IMR-90 (cell line): ENCODE measurements around the gene PLEKHA8. TPM values are rescaled to one million over a fixed set of nuclear protein-coding genes. Genes with fewer than 3 reads are reported as not detected.

Source experiments
- ATAC-seq: fragments of 200-7000 bp; cut with Tn5 transposase; 2 replicates; pipeline ENCODE4 v1.9.1; 2020; ENCODE audit warnings: low read depth, mild to moderate bottlenecking, moderate library complexity
- BruUV-seq: library from RNA; stranded (reverse); fragments of 400-500 nt; replicated peaks from 2 replicates; lab custom pipeline; 2021; lab: Mats Ljungman, UMichigan
- CTCF ChIA-PET: fragments of 300-600 bp; formaldehyde crosslinking; extraction: SDS; loops from one replicate; lab custom pipeline; 2021; ENCODE audit warnings: antibody characterized with exemption; lab: Yijun Ruan, JAX
- POLR2A ChIA-PET: fragments of 300-600 bp; sonication (Branson Sonifier 250); formaldehyde crosslinking; loops from one replicate; lab custom pipeline; 2022; ENCODE audit warnings: antibody characterized with exemption; ENCODE audit not compliant: unreplicated experiment; lab: Charles Lee
- DNase-seq: peaks from one replicate; pipeline ENCODE4 v3.0.0; 2013
- H2AFZ ChIP-seq: replicated peaks from 2 replicates; pipeline ENCODE3; 2013; ENCODE audit warnings: low read length, mild to moderate bottlenecking; ENCODE audit not compliant: poor library complexity
- H2AK5ac ChIP-seq: 2 replicates; pipeline ENCODE4 v1.6.1; 2013; ENCODE audit warnings: low read depth, low read length, inconsistent platforms
- H2AK9ac ChIP-seq: replicated peaks from 2 replicates; pipeline ENCODE3; 2013; ENCODE audit warnings: mild to moderate bottlenecking, low read depth, low read length, moderate library complexity; ENCODE audit not compliant: poor library complexity
- H2BK120ac ChIP-seq: 2 replicates; pipeline ENCODE4 v1.6.1; 2013; ENCODE audit warnings: low read depth, low read length, inconsistent platforms
- H2BK15ac ChIP-seq: 3 replicates; pipeline ENCODE4 v1.6.1; 2013; ENCODE audit warnings: low read depth, low read length, inconsistent platforms
- H2BK20ac ChIP-seq: 2 replicates; pipeline ENCODE4 v1.6.1; 2013; ENCODE audit warnings: low read depth, mild to moderate bottlenecking, inconsistent platforms, low read length, moderate library complexity
- H2BK5ac ChIP-seq: 2 replicates; pipeline ENCODE4 v1.6.1; 2013; ENCODE audit warnings: mild to moderate bottlenecking, low read depth, low read length, inconsistent platforms; ENCODE audit not compliant: poor library complexity, severe bottlenecking
- H3K14ac ChIP-seq: replicated peaks from 2 replicates; pipeline ENCODE4 v1.6.1; 2013; ENCODE audit warnings: low read depth, low read length, inconsistent platforms
- H3K18ac ChIP-seq: 2 replicates; pipeline ENCODE4 v1.6.1; 2013; ENCODE audit warnings: low read depth, low read length, control low read depth
- H3K23ac ChIP-seq: 2 replicates; pipeline ENCODE4 v1.6.1; 2013; ENCODE audit warnings: low read depth, low read length, inconsistent platforms
- H3K27ac ChIP-seq: 2 replicates; pipeline ENCODE4 v1.5.1; 2013; ENCODE audit warnings: mild to moderate bottlenecking, control low read depth, low read length; ENCODE audit not compliant: insufficient read depth
- H3K27me3 ChIP-seq: 2 replicates; pipeline ENCODE4 v1.6.1; 2013; ENCODE audit warnings: low read length; ENCODE audit not compliant: control insufficient read depth, insufficient read depth
- H3K36me3 ChIP-seq: 2 replicates; pipeline ENCODE4 v1.6.1; 2013; ENCODE audit warnings: low read length, mixed read lengths; ENCODE audit not compliant: control insufficient read depth, insufficient read depth
- H3K4ac ChIP-seq: 2 replicates; pipeline ENCODE4 v1.6.1; 2013; ENCODE audit warnings: low read depth, low read length, inconsistent platforms
- H3K4me1 ChIP-seq: 2 replicates; pipeline ENCODE4 v1.6.1; 2013; ENCODE audit warnings: low read length, mixed read lengths; ENCODE audit not compliant: control insufficient read depth, insufficient read depth
- H3K4me2 ChIP-seq: 2 replicates; pipeline ENCODE4 v1.6.1; 2013; ENCODE audit warnings: low read depth, mild to moderate bottlenecking, control low read depth, low read length, moderate library complexity
- H3K4me3 ChIP-seq: 2 replicates; pipeline ENCODE4 v1.5.1; 2013; ENCODE audit warnings: low read depth, mild to moderate bottlenecking, control low read depth, low read length, moderate library complexity; ENCODE audit not compliant: insufficient read depth
- H3K56ac ChIP-seq: 2 replicates; pipeline ENCODE4 v1.6.1; 2013; ENCODE audit warnings: low read length, inconsistent platforms; ENCODE audit not compliant: insufficient read depth; ENCODE audit errors: extremely low read depth
- H3K79me1 ChIP-seq, 2 experiments: 2 replicates each; pipeline ENCODE4 v1.6.1; 2013; ENCODE audit warnings: low read length in 2 of 2, inconsistent platforms in 1 of 2, low read depth in 1 of 2
- H3K9ac ChIP-seq: 2 replicates; pipeline ENCODE4 v1.6.1; 2013; ENCODE audit warnings: low read depth, low read length, control low read depth
- H3K9me1 ChIP-seq: 2 replicates; pipeline ENCODE4 v1.6.1; 2013; ENCODE audit warnings: low read length, inconsistent platforms; ENCODE audit not compliant: insufficient read depth
- H3K9me3 ChIP-seq: 2 replicates; pipeline ENCODE4 v1.6.1; 2013; ENCODE audit warnings: low read length; ENCODE audit not compliant: control insufficient read depth, insufficient read depth
- H4K20me1 ChIP-seq: 2 replicates; pipeline ENCODE4 v1.6.1; 2013; ENCODE audit warnings: low read length, inconsistent platforms; ENCODE audit not compliant: insufficient read depth
- H4K5ac ChIP-seq: 2 replicates; pipeline ENCODE4 v1.6.1; 2013; ENCODE audit warnings: mild to moderate bottlenecking, low read depth, low read length, control low read depth
- H4K8ac ChIP-seq, 2 experiments: 2 replicates each; pipeline ENCODE4 v1.6.1; 2013; ENCODE audit warnings: low read depth in 2 of 2, low read length in 2 of 2, control low read depth in 1 of 2, inconsistent platforms in 1 of 2
- H4K91ac ChIP-seq: 2 replicates; pipeline ENCODE4 v1.6.1; 2013; ENCODE audit warnings: low read depth, low read length, inconsistent platforms; ENCODE audit not compliant: insufficient read depth
- MAFK ChIP-seq: IDR thresholded peaks from 2 replicates; pipeline ENCODE4 v1.6.1; 2012; ENCODE audit warnings: low read depth, low read length, improper control_type of control experiment
- POLR2A ChIP-seq: IDR thresholded peaks from 2 replicates; pipeline ENCODE4 v1.6.1; 2012; ENCODE audit warnings: mild to moderate bottlenecking, low read depth, low read length
- dilution Hi-C: fragments of 300-500 bp; cut with HindIII; formaldehyde crosslinking; loops from one replicate; pipeline ENCODE4 v1.14.3; 2018; ENCODE audit warnings: low sequenced_read_pairs; ENCODE audit not compliant: unreplicated experiment
- in situ Hi-C: fragments of 300-500 bp; cut with MboI; formaldehyde crosslinking; loops from 3 replicates; pipeline ENCODE4 v1.14.3; 2019; ENCODE audit warnings: low sequenced_read_pairs, inconsistent platforms, mixed read lengths
- intact Hi-C: fragments of 100-400 bp; cut with micrococcal nuclease; formaldehyde crosslinking; loops from 2 replicates; pipeline ENCODE4 v1.10.0; 2022
- polyA plus RNA-seq, 3 experiments: library from polyadenylated mRNA; depleted of rRNA; stranded (reverse); fragments of >200 nt; gene quantifications; 2 replicates each; pipeline ENCODE4 v1.2.3, GENCODE V29; 2012; ENCODE audit warnings: low replicate concordance in 1 of 3
- total RNA-seq: library from RNA; depleted of rRNA; stranded (reverse); fragments of >200 nt; gene quantifications from 2 replicates; pipeline ENCODE4 v1.2.3, GENCODE V29; 2012

PLEKHA8 gene
- total and polyA plus RNA-seq, 2 of the 4 experiments (the other 2 are of a cell fraction), result 3.6 to 9.7 TPM

- Histone ChIP-seq H3K9me1 (no peaks in the 10 kb centered on the region), H3K4me2 (no peak overlapping the region), H3K27me3 (no peaks in the 10 kb centered on the region), H4K5ac (no peak overlapping the region), H2AFZ (no peak overlapping the region), H3K4ac (no peak overlapping the region), H4K8ac (no peak overlapping the region), H3K23ac (no peak overlapping the region), H2BK20ac (no peak overlapping the region), H3K18ac (no peak overlapping the region), H3K14ac (no peak overlapping the region), H3K27ac (no peak overlapping the region), H2BK5ac (no peak overlapping the region), H3K9me3 (peaks cover 4% of the 10 kb centered on the region), H2BK120ac (no peak overlapping the region), H3K9ac (no peak overlapping the region), H3K36me3 (no peaks in the 10 kb centered on the region), H3K4me1 (peaks cover 2% of the 10 kb centered on the region; the same call in 1 of the 2 replicates), H3K79me1 (no peaks in the 10 kb centered on the region), H4K20me1 (no peaks in the 10 kb centered on the region), H3K4me3 (no peak overlapping the region), H2AK5ac (no peak overlapping the region), H3K56ac (no peak overlapping the region), H2BK15ac (no peak overlapping the region), H4K91ac (no peak overlapping the region), H2AK9ac (no peak overlapping the region)
- DNase-seq (no peak), ATAC-seq (no peak)
- POLR2A ChIA-PET, result no interaction called here
- in situ Hi-C loops, result no loop called here
- intact Hi-C loops, result no loop called here
- BruUV-seq, result no TSS peak
- TF ChIP-seq MAFK (peak; percentile 94), POLR2A (no peak)
- dilution Hi-C loops, result no loop called here
- CTCF ChIA-PET, result no interaction called here
Measured at GRCh38 chr7:29998489-29998888, 29.7 kb upstream of the PLEKHA8 start.
